GM18520 (cell line): ENCODE measurements around the gene CD2BP2.
A peak's percentile ranks its signal among the peaks of the same experiment; 100 is the strongest.
"Not testable (repeated sequence)": the region's sequence is repeated elsewhere in the genome, so short reads cannot be mapped to it uniquely, and the experiment has no call there.

Experiments used
- ATAC-seq: cut with Tn5 transposase; IDR thresholded peaks from one replicate; pipeline ENCODE4 v1.9.1; 2021; ENCODE audit not compliant: unreplicated experiment

Gene CD2BP2

GRCh38 chr16:30346286-30346685 is 8.8 kb downstream of the CD2BP2 start:
- no peak for ATAC-seq

- not testable (repeated sequence) for ATAC-seq
Observed at GRCh38 chr16:30343491-30343820, 11.7 kb downstream of the CD2BP2 start.

GRCh38 chr16:30342751-30343490 is 12.2 kb downstream of the CD2BP2 start:
- no peak for ATAC-seq

- ATAC-seq = not testable (repeated sequence)
Observed at GRCh38 chr16:30341971-30342370, 13.1 kb downstream of the CD2BP2 start.

GRCh38 chr16:30340621-30341020 is 14.5 kb downstream of the CD2BP2 start:
- no peak for ATAC-seq

GRCh38 chr16:30338715-30339114 is 16.4 kb downstream of the CD2BP2 start:
- not testable (repeated sequence) for ATAC-seq

- not testable (repeated sequence) for ATAC-seq
Observed at GRCh38 chr16:30337964-30338357, 17.1 kb downstream of the CD2BP2 start.

GRCh38 chr16:30335598-30336474 is 19.3 kb downstream of the CD2BP2 start:
- no peak for ATAC-seq

- peak; percentile 78 for ATAC-seq
Observed at GRCh38 chr16:30335028-30335597, 20.0 kb downstream of the CD2BP2 start.

- peak; percentile 76 for ATAC-seq
Observed at GRCh38 chr16:30334473-30334989, 20.6 kb downstream of the CD2BP2 start.

- ATAC-seq = not testable (repeated sequence)
Observed at GRCh38 chr16:30324220-30324619, 30.9 kb downstream of the CD2BP2 start.

- ATAC-seq = not testable (repeated sequence)
Observed at GRCh38 chr16:30318647-30319046, 36.5 kb downstream of the CD2BP2 start.

GRCh38 chr16:30310937-30311336 is 44.2 kb downstream of the CD2BP2 start:
- ATAC-seq = not testable (repeated sequence)

GRCh38 chr16:30309255-30309654 is 45.9 kb downstream of the CD2BP2 start:
- ATAC-seq = not testable (repeated sequence)
